Activated CD8-positive, alpha-beta memory T cell treated with anti-CD3 and anti-CD28 coated beads, Interleukin-2, amount 50 U/mL, for 1 hour (primary cell): ENCODE measurements around the gene FKBP8.

Experiments
- DNase-seq: peaks from one replicate; pipeline ENCODE4 v3.0.0-alpha.2; 2020; ENCODE audit errors: extremely low read depth

Gene FKBP8

GRCh38 chr19:18502246-18502637 lies 41.1 kb downstream of the FKBP8 start:
- DNase-seq, result no peak

GRCh38 chr19:18501832-18502231 lies 41.5 kb downstream of the FKBP8 start:
- no peak for DNase-seq

GRCh38 chr19:18501351-18501750 lies 42.0 kb downstream of the FKBP8 start:
- no peak for DNase-seq

GRCh38 chr19:18500799-18501198 lies 42.6 kb downstream of the FKBP8 start:
- DNase-seq, result no peak

GRCh38 chr19:18500376-18500775 lies 43.0 kb downstream of the FKBP8 start:
- no peak for DNase-seq

GRCh38 chr19:18499055-18499775 lies 44.2 kb downstream of the FKBP8 start:
- DNase-seq, result no peak

GRCh38 chr19:18496980-18497256 lies 46.5 kb downstream of the FKBP8 start:
- DNase-seq, result no peak

GRCh38 chr19:18496167-18496979 lies 47.0 kb downstream of the FKBP8 start:
- DNase-seq, result peak; percentile 43

- DNase-seq, result no peak
Observed at GRCh38 chr19:18495204-18495911, 48.0 kb downstream of the FKBP8 start.

GRCh38 chr19:18494267-18494607 lies 49.1 kb downstream of the FKBP8 start:
- no peak for DNase-seq

- DNase-seq, result no peak
Observed at GRCh38 chr19:18493440-18494266, 49.7 kb downstream of the FKBP8 start.

- no peak for DNase-seq
Observed at GRCh38 chr19:18491995-18492953, 51.1 kb downstream of the FKBP8 start.

- no peak for DNase-seq
Observed at GRCh38 chr19:18490728-18491127, 52.6 kb downstream of the FKBP8 start.

- no peak for DNase-seq
Observed at GRCh38 chr19:18489627-18490184, 53.7 kb downstream of the FKBP8 start.

GRCh38 chr19:18488838-18489626 lies 54.3 kb downstream of the FKBP8 start:
- DNase-seq, result no peak

GRCh38 chr19:18488403-18488723 lies 55.0 kb downstream of the FKBP8 start:
- DNase-seq, result no peak

- no peak for DNase-seq
Observed at GRCh38 chr19:18487576-18488402, 55.6 kb downstream of the FKBP8 start.

- no peak for DNase-seq
Observed at GRCh38 chr19:18486746-18487145, 56.6 kb downstream of the FKBP8 start.

- DNase-seq, result no peak
Observed at GRCh38 chr19:18484992-18485391, 58.4 kb downstream of the FKBP8 start.
